Colonic mucosa (tissue), 4 donors: Measurements from ENCODE around the gene CRIP3. TPM values are rescaled to one million over a fixed set of nuclear protein-coding genes. Genes with fewer than 3 reads are reported as not detected.

Experiments used
- DNase-seq: peaks from one replicate; pipeline ENCODE4 v3.0.0-alpha.2; 2020
- H3K27ac ChIP-seq: fragments of 200-600 bp; one replicate; pipeline ENCODE4 v1.8.0; 2021
- H3K27me3 ChIP-seq: fragments of 200-600 bp; one replicate; pipeline ENCODE4 v1.8.0; 2021
- H3K36me3 ChIP-seq: fragments of 200-600 bp; one replicate; pipeline ENCODE4 v1.8.0; 2021
- H3K4me1 ChIP-seq: fragments of 200-600 bp; one replicate; pipeline ENCODE4 v1.8.0; 2021; ENCODE audit warnings: mild to moderate bottlenecking
- H3K4me3 ChIP-seq: fragments of 200-600 bp; one replicate; pipeline ENCODE4 v1.8.0; 2021
- H3K9ac ChIP-seq, 2 donors: one replicate each; pipeline ENCODE4 v1.7.0; 2013; ENCODE audit warnings: control low read depth in 2 of 2, low read depth in 2 of 2, low read length in 2 of 2
- H3K9me3 ChIP-seq: fragments of 200-600 bp; one replicate; pipeline ENCODE4 v1.8.0; 2021
- CTCF ChIP-seq: fragments of 200-600 bp; IDR thresholded peaks from one replicate; pipeline ENCODE4 v1.8.0; 2022; ENCODE audit warnings: antibody characterized with exemption, mild to moderate bottlenecking
- intact Hi-C: fragments of 100-400 bp; cut with DNase I; formaldehyde crosslinking; loops from one replicate; pipeline ENCODE4 v1.14.1; 2022
- total RNA-seq, 2 donors: library from RNA; stranded (reverse); fragmentation: NEBNext Ultra II Directional in 1 of 2; extraction: Animal tissue kit (Norgen Biotek cat#: 25700) in 1 of 2; gene quantifications; one replicate each; pipeline ENCODE4 v1.2.1, GENCODE V29; 2021
- donor health status: healthy.
- donor health status: DM: no; HTN: no; CAD: no.
- donor health status: DM: no; HTN: no; CAD: no.

Gene CRIP3
- total RNA-seq, 2 donors from 2014 or later, result 0.69 to 1.8 TPM

GRCh38 chr6:43277643-43278523 lies 30.7 kb downstream of the CRIP3 start:
- Histone ChIP-seq H3K27me3 (no peaks in the 10 kb centered on the region), H3K36me3 (no peaks in the 10 kb centered on the region), H3K4me1 (peaks cover 18% of the 10 kb centered on the region), H3K4me3 (no peak overlapping the region), H3K9me3 (no peaks in the 10 kb centered on the region), H3K9ac (peak overlapping the region; percentile 30 to 75), H3K27ac (peak overlapping the region; percentile 88)
- peak; percentile 88 for DNase-seq
- intact Hi-C loops, result no loop called here
- TF ChIP-seq CTCF, result no peak

GRCh38 chr6:43277306-43277642 lies 31.4 kb downstream of the CRIP3 start:
- peak overlapping the region; percentile 12 to 75 for H3K9ac ChIP-seq
- no peak overlapping the region for H3K4me3 ChIP-seq
- H3K27ac ChIP-seq, result peak overlapping the region; percentile 88
- peaks cover 18% of the 10 kb centered on the region for H3K4me1 ChIP-seq
- no peak for DNase-seq
- intact Hi-C loops, result no loop called here
- no peaks in the 10 kb centered on the region for H3K27me3 ChIP-seq
- no peaks in the 10 kb centered on the region for H3K9me3 ChIP-seq
- no peak for TF ChIP-seq CTCF
- H3K36me3 ChIP-seq, result no peaks in the 10 kb centered on the region

GRCh38 chr6:43276577-43277305 lies 31.9 kb downstream of the CRIP3 start:
- H3K9ac ChIP-seq, result peak overlapping the region; percentile 62 to 75
- peaks cover 18% of the 10 kb centered on the region for H3K4me1 ChIP-seq
- H3K27me3 ChIP-seq, result no peaks in the 10 kb centered on the region
- DNase-seq, result peak; percentile 86
- no peaks in the 10 kb centered on the region for H3K9me3 ChIP-seq
- intact Hi-C loops, result no loop called here
- H3K36me3 ChIP-seq, result no peaks in the 10 kb centered on the region
- TF ChIP-seq CTCF, result no peak
- H3K27ac ChIP-seq, result peak overlapping the region; percentile 88
- peak overlapping the region; percentile 36 for H3K4me3 ChIP-seq

- intact Hi-C loops, result no loop called here
- TF ChIP-seq CTCF, result no peak
- DNase-seq, result no peak
- Histone ChIP-seq H3K4me1 (peaks cover 18% of the 10 kb centered on the region), H3K9ac (peak overlapping the region; percentile 62 to 75), H3K27ac (peak overlapping the region; percentile 88), H3K4me3 (peak overlapping the region; percentile 36), H3K9me3 (no peaks in the 10 kb centered on the region), H3K36me3 (no peaks in the 10 kb centered on the region), H3K27me3 (no peaks in the 10 kb centered on the region)
Measured at GRCh38 chr6:43275801-43276576, 32.6 kb downstream of the CRIP3 start.

GRCh38 chr6:43274916-43275597 lies 33.6 kb downstream of the CRIP3 start:
- H3K9ac ChIP-seq, result peak overlapping the region; percentile 4 to 74
- peaks cover 18% of the 10 kb centered on the region for H3K4me1 ChIP-seq
- no peaks in the 10 kb centered on the region for H3K27me3 ChIP-seq
- no peak for TF ChIP-seq CTCF
- H3K27ac ChIP-seq, result no peak overlapping the region
- DNase-seq, result peak; percentile 89
- H3K36me3 ChIP-seq, result no peaks in the 10 kb centered on the region
- H3K9me3 ChIP-seq, result no peaks in the 10 kb centered on the region
- intact Hi-C loops, result no loop called here
- H3K4me3 ChIP-seq, result peak overlapping the region; percentile 36
